ENCODE measurements around the gene GPC6. TPM values are rescaled to one million over a fixed set of nuclear protein-coding genes. Genes with fewer than 3 reads are reported as not detected.

Gene GPC6
- polyA plus RNA-seq, 1 donor (not counting 4 experiments of a cell fraction or from before 2014, with no cell fraction given) = 0.42 TPM

DNA sequence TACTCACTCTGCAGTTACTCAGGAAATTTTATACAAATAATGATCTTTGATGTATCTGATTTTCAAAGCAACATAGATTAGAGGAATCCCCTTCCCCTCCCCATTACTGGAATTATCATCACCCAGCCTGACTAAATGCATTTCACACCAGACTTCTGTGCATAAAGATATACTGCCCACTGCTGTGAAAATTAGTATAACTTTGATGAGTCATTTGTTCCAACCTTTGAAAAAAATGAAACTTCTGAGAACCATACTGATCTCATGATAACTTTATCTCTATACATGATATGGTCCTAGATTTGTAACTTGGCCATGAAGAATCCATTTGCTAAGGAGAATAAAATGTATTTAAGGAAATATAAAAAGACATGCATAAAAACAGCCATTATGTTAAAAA lies 63.9 kb downstream of the GPC6 start:
- Histone ChIP-seq H3K27me3 (ENCODE audit: control insufficient read depth, extremely low read depth, insufficient read depth, low read length) (no peaks in the 10 kb centered on the region), H3K27ac (ENCODE audit: control insufficient read depth, insufficient read depth, low read length) (no peak overlapping the region), H3K36me3 (ENCODE audit: control insufficient read depth in 2 of 2, extremely low read depth in 1 of 2, insufficient read depth in 2 of 2, low read length in 2 of 2) (no peaks in the 10 kb centered on the region), H3K4me1 (ENCODE audit: control insufficient read depth, extremely low read depth, insufficient read depth, low read length) (no peaks in the 10 kb centered on the region), H3K9ac (ENCODE audit: control insufficient read depth, extremely low read depth, insufficient read depth, low read length) (no peak overlapping the region), H3K9me1 (ENCODE audit: control insufficient read depth, extremely low read depth, insufficient read depth, low read length) (no peaks in the 10 kb centered on the region), H3K4me2 (ENCODE audit: control insufficient read depth, extremely low read depth, insufficient read depth, low read depth, low read length) (no peak overlapping the region), H3K79me2 (ENCODE audit: control insufficient read depth, insufficient read depth, low read length) (no peaks in the 10 kb centered on the region), H2AFZ (ENCODE audit: control insufficient read depth, low read length) (no peak overlapping the region), H3K9me3 (ENCODE audit: control insufficient read depth, low read depth, low read length) (no peaks in the 10 kb centered on the region), H3K4me3 (ENCODE audit: control insufficient read depth in 2 of 3, extremely low read depth in 1 of 3, insufficient read depth in 2 of 3, low read depth in 1 of 3, low read length in 3 of 3) (no peak overlapping the region), H4K20me1 (ENCODE audit: control insufficient read depth, extremely low read depth, insufficient read depth, low read length) (no peaks in the 10 kb centered on the region)
- dilution Hi-C loops (cut with MboI; ENCODE audit: extremely low pct_ligation_motif_present, low sequenced_read_pairs) = no loop called here
- no peak for TF ChIP-seq CTCF (optimal IDR thresholded peaks at IDR 0.05 in 1 of 3, IDR thresholded peaks at IDR 0.05 in 1 of 3, conservative IDR thresholded peaks at IDR 0.05 in 1 of 3; ENCODE audit: extremely low read depth in 1 of 3, insufficient read depth in 2 of 3, low read length in 3 of 3)
- no peak for FAIRE-seq
- DNase-seq (ENCODE audit: low read depth, low spot score) = no peak

GRCh38 chr13:93292366-93292765 lies 65.8 kb downstream of the GPC6 start:
- TF ChIP-seq EZH2 (IDR thresholded peaks at IDR 0.05; ENCODE audit: low read length) = no peak
- no peak for DNase-seq (ENCODE audit: low read depth, low spot score)
- no peak overlapping the region for H3K27ac ChIP-seq (ENCODE audit: control insufficient read depth, insufficient read depth, low read length)
- no peak overlapping the region for H2AFZ ChIP-seq (ENCODE audit: control insufficient read depth, low read length)
- no peaks in the 10 kb centered on the region for H3K36me3 ChIP-seq (ENCODE audit: control insufficient read depth in 2 of 2, extremely low read depth in 1 of 2, insufficient read depth in 2 of 2, low read length in 2 of 2)
- dilution Hi-C loops (cut with MboI; ENCODE audit: extremely low pct_ligation_motif_present, low sequenced_read_pairs) = no loop called here
- H3K4me1 ChIP-seq (ENCODE audit: control insufficient read depth, extremely low read depth, insufficient read depth, low read length) = no peaks in the 10 kb centered on the region
- H3K4me2 ChIP-seq (ENCODE audit: control insufficient read depth, extremely low read depth, insufficient read depth, low read depth, low read length) = no peak overlapping the region
- no peak for FAIRE-seq
- no peak overlapping the region for H3K4me3 ChIP-seq (ENCODE audit: control insufficient read depth in 2 of 3, extremely low read depth in 1 of 3, insufficient read depth in 2 of 3, low read depth in 1 of 3, low read length in 3 of 3)
- no peaks in the 10 kb centered on the region for H3K9me3 ChIP-seq (ENCODE audit: control insufficient read depth, low read depth, low read length)
- H3K9ac ChIP-seq (ENCODE audit: control insufficient read depth, extremely low read depth, insufficient read depth, low read length) = no peak overlapping the region
- no peaks in the 10 kb centered on the region for H3K9me1 ChIP-seq (ENCODE audit: control insufficient read depth, extremely low read depth, insufficient read depth, low read length)
- H3K79me2 ChIP-seq (ENCODE audit: control insufficient read depth, insufficient read depth, low read length) = no peaks in the 10 kb centered on the region
- H4K20me1 ChIP-seq (ENCODE audit: control insufficient read depth, extremely low read depth, insufficient read depth, low read length) = no peaks in the 10 kb centered on the region
- H3K27me3 ChIP-seq (ENCODE audit: control insufficient read depth, extremely low read depth, insufficient read depth, low read length) = no peaks in the 10 kb centered on the region

- H3K9ac ChIP-seq (ENCODE audit: control insufficient read depth, extremely low read depth, insufficient read depth, low read length) = no peak overlapping the region
- H3K79me2 ChIP-seq (ENCODE audit: control insufficient read depth, insufficient read depth, low read length) = no peaks in the 10 kb centered on the region
- no peaks in the 10 kb centered on the region for H3K9me1 ChIP-seq (ENCODE audit: control insufficient read depth, extremely low read depth, insufficient read depth, low read length)
- FAIRE-seq = no peak
- no peaks in the 10 kb centered on the region for H3K4me1 ChIP-seq (ENCODE audit: control insufficient read depth, extremely low read depth, insufficient read depth, low read length)
- H3K4me2 ChIP-seq (ENCODE audit: control insufficient read depth, extremely low read depth, insufficient read depth, low read depth, low read length) = no peak overlapping the region
- H3K27me3 ChIP-seq (ENCODE audit: control insufficient read depth, extremely low read depth, insufficient read depth, low read length) = no peaks in the 10 kb centered on the region
- H3K27ac ChIP-seq (ENCODE audit: control insufficient read depth, insufficient read depth, low read length) = no peak overlapping the region
- DNase-seq (ENCODE audit: low read depth, low spot score) = no peak
- H3K4me3 ChIP-seq (ENCODE audit: control insufficient read depth in 2 of 3, extremely low read depth in 1 of 3, insufficient read depth in 2 of 3, low read depth in 1 of 3, low read length in 3 of 3) = no peak overlapping the region
- no peaks in the 10 kb centered on the region for H3K36me3 ChIP-seq (ENCODE audit: control insufficient read depth in 2 of 2, extremely low read depth in 1 of 2, insufficient read depth in 2 of 2, low read length in 2 of 2)
- H4K20me1 ChIP-seq (ENCODE audit: control insufficient read depth, extremely low read depth, insufficient read depth, low read length) = no peaks in the 10 kb centered on the region
- TF ChIP-seq EZH2 (IDR thresholded peaks at IDR 0.05; ENCODE audit: low read length) (no peak), CTCF (optimal IDR thresholded peaks at IDR 0.05 in 1 of 3, IDR thresholded peaks at IDR 0.05 in 1 of 3, conservative IDR thresholded peaks at IDR 0.05 in 1 of 3; ENCODE audit: extremely low read depth in 1 of 3, insufficient read depth in 2 of 3, low read length in 3 of 3) (no peak)
- no peak overlapping the region for H2AFZ ChIP-seq (ENCODE audit: control insufficient read depth, low read length)
- dilution Hi-C loops (cut with MboI; ENCODE audit: extremely low pct_ligation_motif_present, low sequenced_read_pairs) = no loop called here
- H3K9me3 ChIP-seq (ENCODE audit: control insufficient read depth, low read depth, low read length) = no peaks in the 10 kb centered on the region
Observed at GRCh38 chr13:93293710-93294109, 67.1 kb downstream of the GPC6 start.

All from keratinocyte (primary cell).